Trophoblast cell (in vitro differentiated cells and primary cell): ENCODE measurements around the gene NRDC.

Experiments used
- DNase-seq, 2 donors: peaks; one replicate each; pipeline ENCODE4 v3.0.0-alpha.2; 2016
- H2AFZ ChIP-seq: 2 replicates; pipeline ENCODE4 v1.6.1; 2013; ENCODE audit warnings: low read length, moderate library complexity, mild to moderate bottlenecking; ENCODE audit not compliant: insufficient read depth, poor library complexity
- H2AK5ac ChIP-seq: 2 replicates; pipeline ENCODE4 v1.6.1; 2013; ENCODE audit warnings: mild to moderate bottlenecking, low read length
- H2BK120ac ChIP-seq: 2 replicates; pipeline ENCODE4 v1.6.1; 2013; ENCODE audit warnings: low read length, mild to moderate bottlenecking, moderate library complexity; ENCODE audit not compliant: insufficient read depth, poor library complexity
- H2BK12ac ChIP-seq: 2 replicates; pipeline ENCODE4 v1.6.1; 2013; ENCODE audit warnings: mild to moderate bottlenecking, low read length, moderate library complexity
- H2BK5ac ChIP-seq: 2 replicates; pipeline ENCODE4 v1.6.1; 2013; ENCODE audit warnings: low read length, low read depth, moderate library complexity, mild to moderate bottlenecking; ENCODE audit not compliant: poor library complexity
- H3K14ac ChIP-seq: 2 replicates; pipeline ENCODE4 v1.6.1; 2013; ENCODE audit warnings: mild to moderate bottlenecking, low read length
- H3K18ac ChIP-seq: 2 replicates; pipeline ENCODE4 v1.6.1; 2013; ENCODE audit warnings: mild to moderate bottlenecking, low read length
- H3K23ac ChIP-seq: 2 replicates; pipeline ENCODE4 v1.6.1; 2013; ENCODE audit warnings: low read length
- H3K27ac ChIP-seq: 2 replicates; pipeline ENCODE4 v1.5.1; 2013; ENCODE audit warnings: low read depth, mild to moderate bottlenecking, inconsistent platforms, low read length, moderate library complexity
- H3K27me3 ChIP-seq: 2 replicates; pipeline ENCODE4 v1.6.1; 2013; ENCODE audit warnings: inconsistent platforms, mild to moderate bottlenecking, low read length, moderate library complexity; ENCODE audit not compliant: insufficient read depth
- H3K36me3 ChIP-seq, 2 experiments: 1 replicate in 1 of 2; 2 replicates in 1 of 2; pipeline ENCODE4 v1.6.1; 2013; ENCODE audit warnings: low read length in 2 of 2, mild to moderate bottlenecking in 2 of 2, moderate library complexity in 1 of 2; ENCODE audit not compliant: insufficient read depth in 2 of 2, control insufficient read depth in 1 of 2
- H3K4ac ChIP-seq: 2 replicates; pipeline ENCODE4 v1.6.1; 2013; ENCODE audit warnings: low read depth, mild to moderate bottlenecking, low read length, moderate library complexity
- H3K4me1 ChIP-seq, 2 experiments: 1 replicate in 1 of 2; 2 replicates in 1 of 2; pipeline ENCODE4 v1.6.1; 2013; ENCODE audit warnings: low read length in 2 of 2, mild to moderate bottlenecking in 2 of 2, moderate library complexity in 1 of 2; ENCODE audit not compliant: insufficient read depth in 2 of 2, control insufficient read depth in 1 of 2
- H3K4me2 ChIP-seq: 2 replicates; pipeline ENCODE4 v1.6.1; 2013; ENCODE audit warnings: inconsistent platforms, mild to moderate bottlenecking, low read length, moderate library complexity
- H3K4me3 ChIP-seq: 2 replicates; pipeline ENCODE4 v1.5.1; 2013; ENCODE audit warnings: mild to moderate bottlenecking, low read depth, low read length, inconsistent platforms
- H3K79me1 ChIP-seq: one replicate; pipeline ENCODE4 v1.6.1; 2013; ENCODE audit warnings: low read length
- H3K79me2 ChIP-seq: 2 replicates; pipeline ENCODE4 v1.6.1; 2013; ENCODE audit warnings: low read length, mild to moderate bottlenecking; ENCODE audit not compliant: control insufficient read depth, insufficient read depth, poor library complexity
- H3K9ac ChIP-seq: 2 replicates; pipeline ENCODE4 v1.6.1; 2013; ENCODE audit warnings: mild to moderate bottlenecking, low read length
- H3K9me3 ChIP-seq: 2 replicates; pipeline ENCODE4 v1.6.1; 2013; ENCODE audit warnings: low read depth, mild to moderate bottlenecking, control low read depth, inconsistent platforms, low read length; ENCODE audit not compliant: insufficient read depth
- H4K12ac ChIP-seq: 2 replicates; pipeline ENCODE4 v1.6.1; 2013; ENCODE audit warnings: low read depth, mild to moderate bottlenecking, low read length, moderate library complexity
- H4K8ac ChIP-seq: 2 replicates; pipeline ENCODE4 v1.6.1; 2013; ENCODE audit warnings: low read depth, mild to moderate bottlenecking, low read length, moderate library complexity
- H4K91ac ChIP-seq: one replicate; pipeline ENCODE4 v1.6.1; 2013; ENCODE audit warnings: low read depth, mild to moderate bottlenecking, low read length, moderate library complexity
- WGBS: extraction: QIAGEN DNeasy Blood & Tissue Kit; methylation state at CpG from one replicate; pipeline ENCODE4 v1.1.7; 2013; ENCODE audit warnings: missing lambda C conversion rate; ENCODE audit not compliant: insufficient read length, insufficient coverage; ENCODE audit errors: extremely low coverage; 5-methylcytosine and 5-hydroxymethylcytosine counted together

NRDC gene

GRCh38 chr1:51750729-51751128, 127.8 kb downstream of the NRDC start:
- H3K9ac ChIP-seq = no peak overlapping the region
- H3K9me3 ChIP-seq = no peaks in the 10 kb centered on the region
- WGBS = no CpG with 5 or more reads among the region's 1 CpG

GRCh38 chr1:51750218-51750617, 128.3 kb downstream of the NRDC start:
- Histone ChIP-seq H3K79me1 (no peaks in the 10 kb centered on the region), H2BK5ac (no peak overlapping the region), H2BK12ac (no peak overlapping the region), H2BK120ac (no peak overlapping the region), H4K8ac (no peak overlapping the region), H3K18ac (no peak overlapping the region), H3K4me1 (no peaks in the 10 kb centered on the region), H3K27ac (no peak overlapping the region), H3K27me3 (no peaks in the 10 kb centered on the region), H3K4me2 (no peak overlapping the region), H3K36me3 (peaks cover 12 to 18% of the 10 kb centered on the region in 2 experiments), H3K4me3 (no peak overlapping the region), H3K4ac (no peak overlapping the region), H2AFZ (no peak overlapping the region), H2AK5ac (no peak overlapping the region), H3K9ac (no peak overlapping the region), H3K14ac (no peak overlapping the region), H4K12ac (no peak overlapping the region), H3K9me3 (no peaks in the 10 kb centered on the region), H4K91ac (no peak overlapping the region), H3K23ac (no peak overlapping the region), H3K79me2 (no peaks in the 10 kb centered on the region)
- no peak for DNase-seq
- WGBS = no CpG with 5 or more reads among the region's 3 CpGs

More at GRCh38 chr1:51750729-51751128, 127.8 kb downstream of the NRDC start:
- Histone ChIP-seq H3K79me2 (no peaks in the 10 kb centered on the region), H3K18ac (no peak overlapping the region), H4K8ac (no peak overlapping the region), H2AFZ (no peak overlapping the region), H3K4me3 (no peak overlapping the region), H3K4me1 (no peaks in the 10 kb centered on the region), H3K23ac (no peak overlapping the region), H2BK12ac (no peak overlapping the region), H4K12ac (no peak overlapping the region), H4K91ac (no peak overlapping the region), H3K27me3 (no peaks in the 10 kb centered on the region), H2BK5ac (no peak overlapping the region), H3K4ac (no peak overlapping the region), H2BK120ac (no peak overlapping the region), H3K79me1 (no peaks in the 10 kb centered on the region), H3K27ac (no peak overlapping the region), H2AK5ac (no peak overlapping the region), H3K14ac (no peak overlapping the region), H3K36me3 (peaks cover 14 to 22% of the 10 kb centered on the region in 2 experiments), H3K4me2 (no peak overlapping the region)
- DNase-seq = no peak

- no peak overlapping the region for H3K23ac ChIP-seq
- no peak overlapping the region for H3K4me2 ChIP-seq
- WGBS = no CpG with 5 or more reads among the region's 3 CpGs
- H3K79me2 ChIP-seq = no peaks in the 10 kb centered on the region
- H3K27ac ChIP-seq = no peak overlapping the region
- H3K9ac ChIP-seq = no peak overlapping the region
- H3K4ac ChIP-seq = no peak overlapping the region
- H3K79me1 ChIP-seq = no peaks in the 10 kb centered on the region
- no peak overlapping the region for H4K91ac ChIP-seq
- no peak overlapping the region for H3K14ac ChIP-seq
- no peak overlapping the region for H3K4me3 ChIP-seq
- no peak overlapping the region for H2BK5ac ChIP-seq
- H3K27me3 ChIP-seq = no peaks in the 10 kb centered on the region
- no peak overlapping the region for H3K18ac ChIP-seq
- no peak for DNase-seq
- no peaks in the 10 kb centered on the region for H3K4me1 ChIP-seq
- H3K9me3 ChIP-seq = no peaks in the 10 kb centered on the region
- peaks cover 12 to 14% of the 10 kb centered on the region in 2 experiments for H3K36me3 ChIP-seq
- no peak overlapping the region for H2BK12ac ChIP-seq
- no peak overlapping the region for H2BK120ac ChIP-seq
- H2AFZ ChIP-seq = no peak overlapping the region
- no peak overlapping the region for H4K8ac ChIP-seq
- H4K12ac ChIP-seq = no peak overlapping the region
- no peak overlapping the region for H2AK5ac ChIP-seq
These were observed 129.4 kb downstream of the NRDC start for GRCh38 chr1:51749151-51749550.

- H3K27ac ChIP-seq = no peak overlapping the region
- H3K14ac ChIP-seq = no peak overlapping the region
- H3K4me3 ChIP-seq = no peak overlapping the region
- H3K4me1 ChIP-seq = no peaks in the 10 kb centered on the region
- no peak overlapping the region for H2BK120ac ChIP-seq
- H3K18ac ChIP-seq = no peak overlapping the region
- no peaks in the 10 kb centered on the region for H3K27me3 ChIP-seq
- peaks cover 6 to 12% of the 10 kb centered on the region in 2 experiments for H3K36me3 ChIP-seq
- H4K91ac ChIP-seq = no peak overlapping the region
- H3K9me3 ChIP-seq = no peaks in the 10 kb centered on the region
- no peak overlapping the region for H4K8ac ChIP-seq
- no peak overlapping the region for H3K4ac ChIP-seq
- no peak overlapping the region for H3K23ac ChIP-seq
- H3K4me2 ChIP-seq = no peak overlapping the region
- DNase-seq = no peak
- H3K9ac ChIP-seq = no peak overlapping the region
- H2AFZ ChIP-seq = no peak overlapping the region
- no peaks in the 10 kb centered on the region for H3K79me1 ChIP-seq
- H2BK5ac ChIP-seq = no peak overlapping the region
- H2BK12ac ChIP-seq = no peak overlapping the region
- peaks cover 2% of the 10 kb centered on the region for H3K79me2 ChIP-seq
- no peak overlapping the region for H2AK5ac ChIP-seq
- H4K12ac ChIP-seq = no peak overlapping the region
These were observed 133.3 kb downstream of the NRDC start for GRCh38 chr1:51745304-51745570.
